GM10266 (cell line): ENCODE results near the gene LIN7B.

Experiments used
- DNase-seq: peaks from one replicate; pipeline ENCODE4 v3.0.0; 2012; ENCODE audit errors: extremely low spot score
- CTCF ChIP-seq: IDR thresholded peaks from 2 replicates; pipeline ENCODE4 v1.5.1; 2012; ENCODE audit warnings: mild to moderate bottlenecking, low read depth; ENCODE audit not compliant: control insufficient read depth, insufficient read depth; ENCODE audit errors: missing control alignments

The LIN7B gene

GRCh38 chr19:49114630-49115363 is 627 bp downstream of the LIN7B start:
- TF ChIP-seq CTCF: no peak
- DNase-seq: no peak

GRCh38 chr19:49116544-49116943 is 2.4 kb downstream of the LIN7B start:
- no peak for DNase-seq

GRCh38 chr19:49117677-49118564 is 3.8 kb downstream of the LIN7B start:
- TF ChIP-seq CTCF: no peak
- no peak for DNase-seq

More at GRCh38 chr19:49116544-49116943, 2.4 kb downstream of the LIN7B start:
- no peak for TF ChIP-seq CTCF

- DNase-seq: peak; percentile 100
- peak; percentile 3 for TF ChIP-seq CTCF
Measured at GRCh38 chr19:49118565-49119410, 4.6 kb downstream of the LIN7B start, which contains the start of gene C19orf73. Gene C19orf73, minus strand, starts transcription at chr19:49119143. Its CDS starts 121 bp downstream, at chr19:49119022.

- no peak for TF ChIP-seq CTCF
- no peak for DNase-seq
Measured at GRCh38 chr19:49119411-49120324, 5.5 kb downstream of the LIN7B start, which contains the start of gene PPFIA3. Gene PPFIA3, plus strand, starts transcription at chr19:49119544. Its CDS starts 8,330 bp downstream, at chr19:49127874.

- DNase-seq: no peak
- no peak for TF ChIP-seq CTCF
Measured at GRCh38 chr19:49120325-49120683, 6.1 kb downstream of the LIN7B start.
